Dedifferentiated amniotic fluid mesenchymal stem cell (primary cell): ENCODE data around the gene MGLL.

Experiments used
- DNase-seq: peaks from one replicate; pipeline ENCODE4 v3.0.0-alpha.2; 2016; ENCODE audit errors: extremely low spot score

The MGLL gene

GRCh38 chr3:127723011-127723567 lies 99.2 kb downstream of the MGLL start:
- no peak for DNase-seq

- no peak for DNase-seq
These were observed 100.1 kb downstream of the MGLL start for GRCh38 chr3:127722091-127722784.

DNA sequence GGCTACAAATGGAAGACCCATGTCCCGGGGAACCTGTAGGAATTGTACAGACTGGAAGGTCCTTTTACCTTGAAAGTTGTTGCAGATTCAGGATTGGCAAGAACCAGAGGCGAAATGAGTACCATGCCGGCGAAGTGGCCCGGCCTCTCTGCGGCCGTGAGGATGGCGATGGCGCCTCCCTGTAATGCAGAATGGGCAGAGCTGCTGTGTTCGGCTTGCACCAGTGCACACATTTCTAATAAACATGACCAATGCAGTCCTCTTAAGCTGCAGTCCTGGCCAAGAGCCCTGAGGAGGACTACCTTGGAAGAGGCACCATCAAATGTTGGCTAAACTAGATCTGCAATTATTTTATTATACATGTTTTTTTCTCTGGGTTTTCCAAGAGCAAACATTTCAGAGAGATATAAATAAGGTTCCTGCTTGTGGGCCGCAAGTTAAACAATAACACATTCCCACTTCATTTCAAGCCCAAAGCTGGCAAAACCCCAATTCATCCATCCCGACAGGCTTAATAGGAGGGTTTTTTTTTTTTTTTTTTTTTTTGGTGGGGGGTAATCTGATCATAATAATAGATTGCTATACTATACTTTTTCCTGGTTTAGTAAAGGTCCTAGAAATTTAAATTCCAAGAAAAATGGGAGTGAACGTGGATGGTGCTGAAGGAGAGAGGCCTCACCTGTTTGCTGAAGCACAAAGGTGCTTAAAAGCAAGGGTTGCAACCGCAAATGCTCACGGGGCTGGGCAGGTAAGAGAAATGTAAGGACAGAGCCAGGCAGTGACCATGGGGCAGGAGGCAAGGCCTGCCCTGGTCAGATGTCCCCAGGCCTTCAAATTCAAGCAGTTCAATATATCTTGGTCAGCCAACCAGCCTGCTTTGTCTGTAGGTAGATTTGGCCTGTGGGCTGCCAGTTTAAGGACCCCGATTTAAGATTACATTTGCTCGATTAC lies 101.1 kb downstream of the MGLL start:
- no peak for DNase-seq

DNA sequence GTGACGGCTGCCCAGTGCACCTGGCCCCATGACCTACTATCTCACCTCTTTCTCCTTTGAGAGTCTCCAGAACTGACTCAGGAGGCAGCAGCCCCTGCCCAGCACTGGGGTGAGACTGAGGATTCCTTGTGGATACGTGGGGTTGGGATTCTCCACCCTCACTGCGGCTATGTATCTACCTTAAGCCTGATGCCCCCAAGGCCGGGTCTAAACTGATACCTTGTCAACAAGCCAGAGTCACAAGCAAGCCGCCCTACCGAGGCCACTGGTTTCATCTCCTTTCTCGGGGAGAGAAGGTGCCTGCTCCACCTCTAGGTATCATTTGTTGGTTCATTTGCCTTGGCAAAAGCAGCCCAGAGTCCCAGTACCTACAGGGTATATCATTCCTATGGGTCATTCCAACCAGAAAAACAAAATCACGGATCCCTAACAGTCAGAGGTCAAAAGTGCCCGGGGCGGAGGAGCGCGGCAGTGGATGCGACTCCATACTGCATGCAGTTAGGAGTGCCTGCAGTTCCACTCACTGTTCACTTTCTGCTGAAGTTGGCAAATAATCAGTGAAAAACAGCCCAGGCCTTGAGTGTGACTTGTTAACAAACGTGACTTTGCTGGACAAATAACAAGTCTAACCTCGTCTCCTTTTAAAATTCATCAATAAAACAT lies 102.0 kb downstream of the MGLL start:
- no peak for DNase-seq

DNA sequence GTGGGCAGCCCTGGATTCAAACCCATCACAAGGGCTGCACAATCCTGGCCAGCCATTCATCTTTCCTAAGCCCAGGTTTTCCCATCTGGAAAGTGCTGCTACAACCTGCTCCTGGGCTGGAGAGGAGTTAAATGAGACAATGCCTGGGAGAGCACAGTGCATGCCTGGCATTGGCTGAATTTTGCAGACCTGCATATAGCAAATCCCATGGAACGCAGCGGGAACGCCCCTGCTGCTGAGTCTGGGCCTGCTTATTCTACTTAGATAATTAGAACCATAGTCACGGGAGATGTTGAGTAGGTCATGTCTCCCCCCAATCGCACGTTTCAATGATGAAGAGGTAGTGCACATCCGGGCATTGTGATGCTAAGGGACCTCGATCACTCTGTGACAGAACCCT lies 102.9 kb downstream of the MGLL start:
- no peak for DNase-seq

DNA sequence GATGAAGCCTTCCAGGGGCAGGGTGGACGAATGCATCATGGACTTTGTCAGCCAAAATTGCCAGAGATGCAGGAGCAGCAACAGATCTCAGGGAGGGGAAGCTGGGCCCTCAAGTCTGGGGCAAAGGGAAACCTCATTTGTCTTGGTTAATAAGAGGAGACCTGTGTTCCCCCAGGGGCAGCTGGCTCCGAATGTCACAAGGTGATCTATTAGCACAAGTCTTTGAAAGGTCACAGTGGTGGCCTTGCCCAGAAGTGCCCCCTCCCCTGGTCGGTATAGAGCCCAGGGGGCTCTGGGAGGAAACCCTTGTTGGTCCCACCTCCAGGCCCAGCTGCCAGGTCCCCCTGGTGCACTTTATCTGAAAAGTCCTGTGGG lies 103.4 kb downstream of the MGLL start:
- no peak for DNase-seq

DNA sequence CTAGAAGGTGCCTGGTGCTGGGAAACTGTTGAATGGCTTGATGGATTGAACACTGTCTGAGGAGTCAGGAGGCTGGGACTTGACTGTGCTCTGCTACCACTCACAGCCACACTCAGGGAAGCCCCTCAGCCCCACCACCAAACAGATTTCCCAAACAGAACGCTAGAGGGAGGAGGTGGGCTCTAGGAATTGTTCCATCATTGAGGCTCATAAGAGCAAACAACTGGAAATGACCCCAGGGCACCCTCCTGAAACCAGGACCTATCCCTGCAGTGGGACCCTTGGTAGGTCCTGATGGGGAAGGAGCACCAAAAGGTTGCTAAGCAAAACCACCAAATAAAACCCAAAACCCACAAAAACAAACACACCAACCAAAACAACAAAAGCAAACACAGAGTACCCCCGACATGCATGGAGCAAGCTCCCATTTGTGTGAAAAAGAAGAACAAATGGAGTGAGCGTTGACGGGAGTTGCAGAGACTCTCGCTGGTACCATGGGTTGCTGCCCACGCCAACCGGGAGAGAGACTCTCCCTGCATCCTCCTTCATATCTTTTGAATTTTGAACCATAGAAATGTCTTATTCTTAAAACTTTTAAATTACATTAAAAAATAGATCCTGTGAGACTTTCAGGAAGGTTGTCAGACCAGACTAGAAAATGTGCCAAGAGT lies 103.9 kb downstream of the MGLL start:
- DNase-seq, result no peak

GRCh38 chr3:127717357-127718244 lies 104.7 kb downstream of the MGLL start:
- no peak for DNase-seq

- no peak for DNase-seq
These were observed 105.9 kb downstream of the MGLL start for GRCh38 chr3:127716384-127716783.

GRCh38 chr3:127715532-127715931 lies 106.8 kb downstream of the MGLL start:
- DNase-seq, result no peak

DNA sequence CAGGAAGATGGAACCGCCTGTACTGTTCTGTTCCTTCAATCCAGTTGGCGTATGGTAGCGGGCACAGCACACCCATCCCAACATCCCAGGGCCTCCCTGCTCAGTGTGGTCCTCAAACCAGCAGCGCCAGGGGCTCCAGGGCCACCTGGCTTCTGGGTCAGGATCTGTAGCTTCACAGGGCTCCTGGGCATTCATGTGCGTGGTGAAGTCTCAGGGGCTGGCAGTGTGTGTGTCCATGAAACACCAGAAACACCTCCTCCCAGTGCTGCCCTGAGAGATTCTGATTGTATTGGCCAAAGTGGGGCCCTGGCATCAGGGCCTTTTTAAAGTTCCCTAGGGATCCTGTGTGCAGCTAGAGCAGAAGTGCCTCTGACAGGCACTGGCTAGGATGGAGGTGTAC lies 107.4 kb downstream of the MGLL start:
- no peak for DNase-seq

DNA sequence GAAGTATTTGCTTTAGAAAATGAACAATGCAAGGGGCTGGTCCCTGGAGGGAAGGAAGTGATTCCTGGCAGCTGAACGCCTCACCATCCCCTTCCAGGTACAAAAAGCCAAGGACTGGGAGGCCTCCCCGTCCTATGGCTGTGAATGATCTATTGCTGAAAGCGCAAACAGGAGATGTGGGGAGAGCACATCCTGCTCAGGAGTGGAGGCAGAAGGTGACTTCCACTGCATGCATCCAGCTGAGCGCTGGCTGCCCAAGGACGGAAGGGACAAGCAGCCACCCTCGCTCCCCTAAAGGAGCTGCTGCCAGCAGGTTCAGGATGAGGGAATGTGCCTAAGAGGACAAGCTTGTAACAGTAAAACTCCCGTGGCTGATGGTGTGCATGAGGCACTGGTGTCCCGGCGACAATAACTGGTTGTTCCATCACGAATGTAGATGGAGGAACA lies 108.2 kb downstream of the MGLL start:
- no peak for DNase-seq

DNA sequence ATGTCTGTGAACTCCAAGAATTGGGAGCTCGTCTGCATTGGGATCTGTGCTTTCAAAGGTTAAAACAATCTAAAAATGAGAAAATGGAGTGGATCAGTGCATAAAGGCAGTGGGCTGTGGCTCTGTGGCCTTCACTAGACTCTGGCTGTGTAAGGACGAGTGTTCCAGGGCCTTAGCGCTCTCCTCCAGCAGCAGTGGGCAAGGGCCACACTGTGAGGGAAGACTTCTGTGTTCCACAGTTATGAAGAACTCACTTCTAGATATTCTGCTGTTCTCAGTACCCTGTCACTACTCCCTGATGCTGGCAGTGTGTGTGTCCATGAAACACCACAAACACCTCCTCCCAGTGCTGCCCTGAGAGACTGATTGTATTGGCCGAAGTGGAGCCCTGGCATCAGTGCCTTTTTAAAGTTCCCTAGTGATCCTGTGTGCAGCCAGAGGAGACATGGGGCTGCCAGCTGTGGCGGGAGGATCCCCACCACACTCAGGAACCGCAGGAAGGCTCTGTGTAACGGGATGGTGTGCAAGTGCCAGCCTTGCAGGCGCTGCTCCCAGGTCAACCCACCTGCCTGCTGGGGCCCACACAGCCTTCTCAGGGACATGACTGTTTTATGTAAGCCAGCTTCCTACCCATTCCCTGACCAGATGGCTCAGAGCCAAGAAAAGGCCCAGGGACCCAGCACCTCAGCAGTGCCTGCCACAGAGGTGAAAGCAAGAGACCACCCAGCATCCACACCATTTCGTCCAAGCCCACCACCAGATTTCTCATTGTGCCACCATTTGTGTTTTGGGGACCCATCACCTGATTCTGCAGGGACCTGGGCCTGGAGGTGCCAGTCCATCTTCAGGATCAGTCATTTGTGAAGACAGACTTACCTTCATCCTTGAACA lies 109.2 kb downstream of the MGLL start:
- no peak for DNase-seq

DNA sequence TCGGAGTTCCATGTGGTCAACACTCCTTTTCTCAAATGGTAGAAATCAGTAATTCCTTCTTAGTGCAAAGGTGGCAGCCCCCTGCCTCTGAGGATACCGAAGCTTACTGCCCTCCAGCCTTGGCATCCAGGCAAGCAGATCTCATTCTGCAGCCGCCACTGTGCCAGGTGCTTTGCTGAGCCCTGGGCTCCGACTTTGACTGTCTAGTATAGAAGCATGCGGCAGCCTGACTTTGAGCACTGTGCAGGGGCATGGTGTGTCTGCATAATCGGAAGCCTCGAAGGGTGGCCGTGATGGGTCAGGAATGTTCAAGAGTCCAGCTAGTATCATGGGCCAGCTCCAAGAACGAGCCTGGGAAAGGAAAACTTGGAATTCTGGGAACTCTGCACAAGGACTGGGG lies 109.9 kb downstream of the MGLL start:
- no peak for DNase-seq

DNA sequence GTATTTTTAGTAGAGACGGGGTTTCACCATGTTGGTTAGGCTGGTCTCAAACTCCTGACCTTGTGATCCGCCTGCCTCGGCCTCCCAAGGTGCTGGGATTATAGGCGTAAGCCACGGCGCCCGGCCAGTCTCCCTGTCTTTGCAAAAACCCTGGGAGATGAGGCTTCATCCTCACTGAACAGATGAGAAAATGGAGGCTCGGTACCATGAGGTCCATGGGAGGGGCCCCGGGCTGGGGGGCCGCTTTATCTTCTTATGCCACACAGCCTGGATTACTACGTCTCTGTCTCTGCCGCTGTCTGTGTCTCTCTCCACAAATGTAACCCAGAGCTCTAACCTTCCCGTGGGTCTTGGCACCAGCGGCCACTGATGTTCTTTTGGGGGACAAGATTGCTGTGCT lies 110.4 kb downstream of the MGLL start:
- no peak for DNase-seq

DNA sequence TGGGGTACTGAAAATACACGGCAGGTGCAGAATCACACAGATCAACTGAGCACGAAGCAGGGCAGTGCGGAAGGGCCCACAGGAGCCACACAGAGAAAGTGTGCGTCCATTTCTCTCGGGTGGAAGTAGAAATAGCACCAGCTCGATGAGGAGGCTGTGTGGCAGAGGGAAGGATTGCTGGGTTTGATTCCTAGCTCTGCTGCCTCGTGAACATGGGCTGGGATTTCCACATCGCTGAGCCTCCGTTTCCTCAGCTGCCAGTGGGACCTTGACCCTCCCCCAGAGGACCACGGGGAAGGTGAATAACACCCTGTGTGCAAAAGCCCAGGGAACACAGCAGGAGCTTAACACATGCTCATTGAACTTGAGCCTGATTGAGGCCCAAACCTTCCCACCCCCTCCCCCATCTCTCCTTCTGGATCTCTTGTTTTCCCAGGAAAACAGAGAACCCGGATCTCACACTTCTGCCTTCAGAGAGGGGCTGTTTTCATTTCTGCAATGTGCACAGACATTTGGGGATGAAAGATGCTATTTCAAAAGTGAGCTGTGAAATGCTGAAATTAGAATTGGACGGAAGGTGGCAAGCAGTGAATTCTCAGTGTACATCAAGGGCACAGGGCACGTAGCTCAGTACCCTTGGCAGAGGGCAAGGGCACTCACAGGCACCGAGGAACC lies 111.2 kb downstream of the MGLL start:
- DNase-seq, result no peak

DNA sequence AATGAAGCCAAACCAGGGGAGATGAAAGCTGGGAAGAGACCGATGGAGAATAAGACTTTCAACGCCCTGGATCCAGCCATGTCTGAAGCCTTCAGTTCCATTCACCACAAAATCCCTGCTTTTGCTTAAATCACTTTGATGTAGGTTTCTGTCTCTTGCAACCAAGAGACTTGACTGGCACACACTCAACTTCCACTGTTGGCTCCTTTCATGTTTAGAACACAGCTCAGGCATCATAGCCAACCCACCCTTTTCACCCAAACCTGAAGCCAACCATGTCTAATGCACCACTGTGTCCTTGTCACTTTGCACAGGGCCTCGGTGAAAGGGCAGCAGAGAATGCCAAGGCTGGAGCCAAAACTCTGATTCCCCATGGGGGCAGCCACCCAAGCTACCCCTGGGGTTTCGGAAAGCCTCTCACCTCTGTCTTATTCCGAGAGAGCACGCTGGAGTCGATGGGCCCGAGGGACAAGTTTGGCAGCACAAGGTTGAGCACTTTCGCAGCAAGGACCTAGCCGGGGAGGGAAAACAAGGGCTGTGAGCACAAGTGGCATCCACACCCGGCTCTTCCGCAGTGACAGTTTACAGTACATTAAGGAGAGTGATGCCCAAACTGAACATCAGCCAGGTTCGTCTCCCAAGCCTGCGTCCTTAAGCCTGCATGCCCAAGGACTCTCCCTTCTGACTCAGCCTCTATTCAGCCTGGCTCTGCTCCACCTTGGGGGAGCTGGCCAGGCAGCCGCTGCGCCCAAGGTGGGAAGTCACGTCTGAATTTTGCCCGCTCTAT lies 112.0 kb downstream of the MGLL start:
- DNase-seq, result no peak
